ENCODE results near the gene SNX21. TPM values are rescaled to one million over a fixed set of nuclear protein-coding genes. Genes with fewer than 3 reads are reported as not detected.

The SNX21 gene
- total RNA-seq, 1 donor from 2014 or later, result 25.6 TPM

- TF ChIP-seq CTCF (IDR thresholded peaks at IDR 0.05), result no peak
- DNase-seq (ENCODE audit: extremely low spot score, unreplicated experiment), result no peak
- H3K4me3 Mint-ChIP-seq (ENCODE audit: unreplicated experiment), result no peak overlapping the region
- H3K27ac Mint-ChIP-seq (ENCODE audit: unreplicated experiment), result no peak overlapping the region
- peaks cover 33% of the 10 kb centered on the region for H3K4me1 Mint-ChIP-seq (ENCODE audit: unreplicated experiment)
- no peaks in the 10 kb centered on the region for H3K9me3 Mint-ChIP-seq (ENCODE audit: unreplicated experiment)
- H3K36me3 Mint-ChIP-seq (ENCODE audit: unreplicated experiment), result peaks cover 2% of the 10 kb centered on the region
- H3K27me3 Mint-ChIP-seq (ENCODE audit: unreplicated experiment), result no peaks in the 10 kb centered on the region
Observed at GRCh38 chr20:45861221-45862075, 27.8 kb downstream of the SNX21 start.

GRCh38 chr20:45863543-45864470 lies 30.2 kb downstream of the SNX21 start:
- no peak for DNase-seq (ENCODE audit: extremely low spot score, unreplicated experiment)
- H3K4me1 Mint-ChIP-seq (ENCODE audit: unreplicated experiment), result peaks cover 15% of the 10 kb centered on the region
- no peak overlapping the region for H3K27ac Mint-ChIP-seq (ENCODE audit: unreplicated experiment)
- TF ChIP-seq CTCF (IDR thresholded peaks at IDR 0.05), result no peak
- no peaks in the 10 kb centered on the region for H3K9me3 Mint-ChIP-seq (ENCODE audit: unreplicated experiment)
- no peak overlapping the region for H3K4me3 Mint-ChIP-seq (ENCODE audit: unreplicated experiment)
- H3K27me3 Mint-ChIP-seq (ENCODE audit: unreplicated experiment), result no peaks in the 10 kb centered on the region
- H3K36me3 Mint-ChIP-seq (ENCODE audit: unreplicated experiment), result peaks cover 2% of the 10 kb centered on the region

- Mint-ChIP-seq H3K27me3 (ENCODE audit: unreplicated experiment) (no peaks in the 10 kb centered on the region), H3K4me3 (ENCODE audit: unreplicated experiment) (no peak overlapping the region), H3K36me3 (ENCODE audit: unreplicated experiment) (peaks cover 2% of the 10 kb centered on the region), H3K9me3 (ENCODE audit: unreplicated experiment) (no peaks in the 10 kb centered on the region), H3K4me1 (ENCODE audit: unreplicated experiment) (no peaks in the 10 kb centered on the region), H3K27ac (ENCODE audit: unreplicated experiment) (no peak overlapping the region)
- no peak for DNase-seq (ENCODE audit: extremely low spot score, unreplicated experiment)
- TF ChIP-seq CTCF (IDR thresholded peaks at IDR 0.05), result no peak
Observed at GRCh38 chr20:45866454-45866853, 32.9 kb downstream of the SNX21 start.

GRCh38 chr20:45867136-45867818 lies 33.7 kb downstream of the SNX21 start:
- DNase-seq (ENCODE audit: extremely low spot score, unreplicated experiment), result no peak
- H3K4me1 Mint-ChIP-seq (ENCODE audit: unreplicated experiment), result no peaks in the 10 kb centered on the region
- H3K4me3 Mint-ChIP-seq (ENCODE audit: unreplicated experiment), result no peak overlapping the region
- no peak overlapping the region for H3K27ac Mint-ChIP-seq (ENCODE audit: unreplicated experiment)
- peaks cover 2% of the 10 kb centered on the region for H3K36me3 Mint-ChIP-seq (ENCODE audit: unreplicated experiment)
- TF ChIP-seq CTCF (IDR thresholded peaks at IDR 0.05), result no peak
- H3K27me3 Mint-ChIP-seq (ENCODE audit: unreplicated experiment), result no peaks in the 10 kb centered on the region
- no peaks in the 10 kb centered on the region for H3K9me3 Mint-ChIP-seq (ENCODE audit: unreplicated experiment)

Measured in osteocyte (in vitro differentiated cells).